ENCODE measurements around the gene FNDC3B.
"Not testable (repeated sequence)": the region's sequence is repeated elsewhere in the genome, so short reads cannot be mapped to it uniquely, and the experiment has no call there.

DNA sequence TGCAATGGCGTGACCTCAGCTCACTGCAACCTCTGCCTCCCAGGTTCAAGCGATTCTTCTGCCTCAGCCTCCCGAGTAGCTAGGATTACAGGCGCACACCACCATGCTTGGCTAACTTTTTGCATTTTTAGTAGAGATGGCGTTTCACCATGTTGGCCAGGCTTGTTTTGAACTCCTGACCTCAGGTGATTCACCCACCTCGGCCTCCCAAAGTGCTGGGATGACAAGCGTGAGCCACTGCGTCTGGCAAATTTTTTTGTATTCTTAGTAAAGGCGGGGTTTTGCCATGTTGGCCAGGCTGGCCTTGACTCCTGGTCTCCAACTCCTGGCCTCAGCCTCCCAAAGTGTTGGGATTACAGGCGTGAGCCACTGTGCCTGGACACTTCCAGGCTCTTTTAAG lies 215.9 kb downstream of the FNDC3B start:
- TF ChIP-seq POLR2A (IDR thresholded peaks at IDR 0.05; ENCODE audit: low read depth, low read length) = not testable (repeated sequence)
- TF ChIP-seq, protein P1, sequence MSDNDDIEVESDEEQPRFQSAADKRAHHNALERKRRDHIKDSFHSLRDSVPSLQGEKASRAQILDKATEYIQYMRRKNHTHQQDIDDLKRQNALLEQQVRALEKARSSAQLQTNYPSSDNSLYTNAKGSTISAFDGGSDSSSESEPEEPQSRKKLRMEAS (IDR thresholded peaks at IDR 0.05; ENCODE audit: insufficient read depth, insufficient read length) = not testable (repeated sequence)
- TF ChIP-seq, protein P2, sequence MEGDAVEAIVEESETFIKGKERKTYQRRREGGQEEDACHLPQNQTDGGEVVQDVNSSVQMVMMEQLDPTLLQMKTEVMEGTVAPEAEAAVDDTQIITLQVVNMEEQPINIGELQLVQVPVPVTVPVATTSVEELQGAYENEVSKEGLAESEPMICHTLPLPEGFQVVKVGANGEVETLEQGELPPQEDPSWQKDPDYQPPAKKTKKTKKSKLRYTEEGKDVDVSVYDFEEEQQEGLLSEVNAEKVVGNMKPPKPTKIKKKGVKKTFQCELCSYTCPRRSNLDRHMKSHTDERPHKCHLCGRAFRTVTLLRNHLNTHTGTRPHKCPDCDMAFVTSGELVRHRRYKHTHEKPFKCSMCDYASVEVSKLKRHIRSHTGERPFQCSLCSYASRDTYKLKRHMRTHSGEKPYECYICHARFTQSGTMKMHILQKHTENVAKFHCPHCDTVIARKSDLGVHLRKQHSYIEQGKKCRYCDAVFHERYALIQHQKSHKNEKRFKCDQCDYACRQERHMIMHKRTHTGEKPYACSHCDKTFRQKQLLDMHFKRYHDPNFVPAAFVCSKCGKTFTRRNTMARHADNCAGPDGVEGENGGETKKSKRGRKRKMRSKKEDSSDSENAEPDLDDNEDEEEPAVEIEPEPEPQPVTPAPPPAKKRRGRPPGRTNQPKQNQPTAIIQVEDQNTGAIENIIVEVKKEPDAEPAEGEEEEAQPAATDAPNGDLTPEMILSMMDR (IDR thresholded peaks at IDR 0.05; ENCODE audit: extremely low read depth in 1 of 2, insufficient read depth in 1 of 2, low read depth in 1 of 2, low read length in 2 of 2) = not testable (repeated sequence)
